GM12878 (cell line): Measurements from ENCODE around the gene LRRC66. TPM values are rescaled to one million over a fixed set of nuclear protein-coding genes. Genes with fewer than 3 reads are reported as not detected.

ENCODE experiments used
- ATAC-seq: fragments of 200-7000 bp; cut with Tn5 transposase; 3 replicates; pipeline ENCODE4 v1.9.1; 2020; ENCODE audit warnings: mild to moderate bottlenecking, moderate library complexity
- BruUV-seq: library from RNA; stranded (reverse); fragments of 400-500 nt; replicated peaks from 2 replicates; lab custom pipeline; 2021; lab: Mats Ljungman, UMichigan
- CTCF ChIA-PET: fragments of 300-600 bp; sonication (Branson Sonifier 250); formaldehyde crosslinking; extraction: SDS; loops from one replicate; lab custom pipeline; 2021; ENCODE audit warnings: inconsistent platforms; lab: Yijun Ruan, JAX
- POLR2A ChIA-PET: fragments of 350-600 bp; formaldehyde crosslinking; extraction: SDS; loops from one replicate; lab custom pipeline; 2021; ENCODE audit warnings: inconsistent platforms; lab: Charles Lee
- RAD21 ChIA-PET: fragments of 300-600 bp; sonication (Branson Sonifier 250); formaldehyde crosslinking; loops from one replicate; lab custom pipeline; 2023; ENCODE audit warnings: antibody characterized with exemption; ENCODE audit not compliant: unreplicated experiment; lab: Charles Lee
- SMC1A ChIA-PET: fragments of 300-600 bp; sonication (Branson Sonifier 250); formaldehyde crosslinking; loops from one replicate; lab custom pipeline; 2023; ENCODE audit not compliant: unreplicated experiment, uncharacterized antibody; lab: Charles Lee
- DNase-seq: peaks from one replicate; pipeline ENCODE4 v3.0.0-alpha.2; 2011; ENCODE audit warnings: low read depth, low spot score
- FAIRE-seq: peaks from 3 replicates; lab custom pipeline; 2011; peaks lifted over from hg19 to GRCh38; lab: Jason Lieb, UNC
- H2AFZ ChIP-seq: 2 replicates; pipeline ENCODE4 v1.6.0; 2011; ENCODE audit warnings: low read depth, low read length, control low read depth; ENCODE audit not compliant: control insufficient read depth
- H3K27ac ChIP-seq: 2 replicates; pipeline ENCODE4 v1.5.1; 2011; ENCODE audit warnings: control low read depth; ENCODE audit not compliant: control insufficient read depth, insufficient read depth
- H3K27me3 ChIP-seq, 2 experiments: replicated peaks in 1 of 2; 2 replicates each; pipeline versions ENCODE4 v1.6.0 to v1.6.1; 2011; ENCODE audit warnings: low read length in 1 of 2; ENCODE audit not compliant: control insufficient read depth in 2 of 2, insufficient read depth in 2 of 2
- H3K36me3 ChIP-seq, 2 experiments: 2 replicates each; pipeline ENCODE4 v1.5.1; 2011; ENCODE audit warnings: low read length in 1 of 2; ENCODE audit not compliant: control insufficient read depth in 2 of 2, insufficient read depth in 2 of 2
- H3K4me1 ChIP-seq: 2 replicates; pipeline ENCODE4 v1.6.1; 2011; ENCODE audit warnings: mild to moderate bottlenecking, low read length, moderate library complexity, mixed read lengths; ENCODE audit not compliant: control insufficient read depth, insufficient read depth
- H3K4me2 ChIP-seq: 2 replicates; pipeline ENCODE4 v1.6.0; 2011; ENCODE audit warnings: control low read depth; ENCODE audit not compliant: control insufficient read depth, insufficient read depth
- H3K4me3 ChIP-seq: fragments of 200-600 bp; sonication (generic); 2 replicates; pipeline ENCODE4 v1.5.1; 2016
- H3K79me2 ChIP-seq: 2 replicates; pipeline ENCODE4 v1.6.0; 2011; ENCODE audit warnings: low read length; ENCODE audit not compliant: control insufficient read depth, insufficient read depth
- H3K9ac ChIP-seq: 2 replicates; pipeline ENCODE4 v1.8.0; 2011; ENCODE audit warnings: low read length, control low read depth, mixed read lengths; ENCODE audit not compliant: control insufficient read depth, insufficient read depth
- H3K9me3 ChIP-seq: replicated peaks from 3 replicates; pipeline ENCODE4 v1.5.1; 2011; ENCODE audit warnings: mild to moderate bottlenecking, low read length; ENCODE audit not compliant: control insufficient read depth, insufficient read depth
- H4K20me1 ChIP-seq: 2 replicates; pipeline ENCODE4 v1.6.0; 2011; ENCODE audit not compliant: control insufficient read depth, insufficient read depth
- ASH2L ChIP-seq: fragments of 300-600, 200-600 bp; sonication (generic); IDR thresholded peaks from 2 replicates; pipeline ENCODE4 v1.6.1; 2017; ENCODE audit warnings: low read depth, mild to moderate bottlenecking, borderline replicate concordance
- BCL11A ChIP-seq: IDR thresholded peaks from 2 replicates; pipeline ENCODE4 v1.6.1; 2011; ENCODE audit warnings: low read depth, low read length
- BRCA1 ChIP-seq: IDR thresholded peaks from 2 replicates; pipeline ENCODE4 v1.6.1; 2011; ENCODE audit warnings: low read depth, low read length, improper control_type of control experiment
- CBX5 ChIP-seq: sonication (generic); IDR thresholded peaks from 2 replicates; pipeline ENCODE4 v1.6.1; 2016; ENCODE audit warnings: low read depth, moderate library complexity, mild to moderate bottlenecking, inconsistent platforms
- EGR1 ChIP-seq, 2 experiments: IDR thresholded peaks; 1 replicate in 1 of 2; 2 replicates in 1 of 2; pipeline ENCODE4 v1.6.1; 2011 to 2012; ENCODE audit warnings: low read depth in 2 of 2, low read length in 2 of 2, borderline replicate concordance in 1 of 2, mild to moderate bottlenecking in 1 of 2, moderate library complexity in 1 of 2
- ETV6 ChIP-seq, 2 experiments: fragments of 450-650 bp in 1 of 2; IDR thresholded peaks in 1 of 2; conservative IDR thresholded peaks in 1 of 2; 2 replicates each; pipeline ENCODE4 v1.6.1; 2014; ENCODE audit warnings: antibody characterized with exemption in 1 of 2, borderline replicate concordance in 1 of 2, low read depth in 1 of 2, mild to moderate bottlenecking in 1 of 2, moderate library complexity in 1 of 2
- HDGF ChIP-seq: fragments of 450-650 bp; IDR thresholded peaks from 2 replicates; pipeline ENCODE4 v1.6.1; 2016; ENCODE audit warnings: antibody characterized with exemption
- MEF2A ChIP-seq: IDR thresholded peaks from 2 replicates; pipeline ENCODE4 v1.6.1; 2011; ENCODE audit warnings: low read depth, mild to moderate bottlenecking, low read length, moderate library complexity; ENCODE audit not compliant: insufficient read depth
- MTA2 ChIP-seq: fragments of 450-650 bp; IDR thresholded peaks from 2 replicates; pipeline ENCODE4 v1.6.1; 2016; ENCODE audit warnings: low read depth, mild to moderate bottlenecking, moderate library complexity
- PAX5 ChIP-seq: IDR thresholded peaks from 2 replicates; pipeline ENCODE4 v1.6.1; 2011; ENCODE audit warnings: low read depth, low read length, borderline replicate concordance
- PML ChIP-seq: IDR thresholded peaks from 2 replicates; pipeline ENCODE4 v1.6.1; 2012; ENCODE audit warnings: low read length, inconsistent platforms
- SIN3A ChIP-seq: IDR thresholded peaks from 2 replicates; pipeline ENCODE4 v1.6.1; 2012; ENCODE audit warnings: low read depth, low read length, improper control_type of control experiment
- SMAD1 ChIP-seq: fragments of 450-650 bp; IDR thresholded peaks from 2 replicates; pipeline ENCODE4 v1.6.1; 2018; ENCODE audit warnings: mild to moderate bottlenecking, low read depth; ENCODE audit not compliant: partially characterized antibody
- SMAD5 ChIP-seq: IDR thresholded peaks from 2 replicates; pipeline ENCODE4 v1.6.1; 2016; ENCODE audit warnings: antibody characterized with exemption, low read depth
- STAT1 ChIP-seq: fragments of 450-650 bp; conservative IDR thresholded peaks from 2 replicates; pipeline ENCODE4 v1.6.1; 2014; ENCODE audit warnings: antibody characterized with exemption, mild to moderate bottlenecking
- STAT3 ChIP-seq: IDR thresholded peaks from 2 replicates; pipeline ENCODE4 v1.6.1; 2011; ENCODE audit warnings: low read depth, low read length, improper control_type of control experiment
- WRNIP1 ChIP-seq: IDR thresholded peaks from 2 replicates; pipeline ENCODE4 v1.6.1; 2011; ENCODE audit warnings: low read depth, low read length, improper control_type of control experiment, borderline replicate concordance
- ZNF207 ChIP-seq: fragments of 450-650 bp; IDR thresholded peaks from 2 replicates; pipeline ENCODE4 v1.6.1; 2014; ENCODE audit warnings: antibody characterized with exemption, mild to moderate bottlenecking, borderline replicate concordance
- WGBS: methylation state at CpG from one replicate; pipeline ENCODE4 v1.1.6; 2016; ENCODE audit warnings: low lambda C conversion rate; ENCODE audit not compliant: insufficient replicate concordance, insufficient coverage; ENCODE audit errors: missing lambda C conversion rate; 5-methylcytosine and 5-hydroxymethylcytosine counted together
- in situ Hi-C: fragments of 300-500 bp; cut with MboI; formaldehyde crosslinking; loops from 9 replicates; pipeline ENCODE4 v1.14.3; 2018; ENCODE audit warnings: mixed read lengths
- intact Hi-C: fragments of 100-400 bp; cut with micrococcal nuclease; formaldehyde crosslinking; loops from one replicate; pipeline ENCODE4 v1.14.2; 2022; ENCODE audit not compliant: unreplicated experiment
- polyA plus RNA-seq, 11 experiments: library from polyadenylated mRNA; depleted of rRNA in 4 of 11; unstranded in 6 of 11; stranded (reverse) in 5 of 11; fragments of >200 nt; fragmentation: Nextera tagmentation in 4 of 11; fragmentation: Illumina TruSeq in 1 of 11; extraction: Ambion mirVana in 4 of 11; extraction: Trizol in 1 of 11; gene quantifications; 1 replicate in 1 of 11; 2 replicates in 10 of 11; pipeline versions ENCODE4 v1.2.1 to v1.2.3, GENCODE V29; 2011 to 2016; ENCODE audit warnings: inconsistent platforms in 2 of 11, missing spikeins in 2 of 11, low read depth in 1 of 11
- total RNA-seq, 4 experiments: library from RNA; depleted of rRNA in 3 of 4; stranded (reverse); fragments of >200 nt in 3 of 4; fragmentation: Illumina TruSeq in 1 of 4; extraction: Trizol in 1 of 4; gene quantifications; 2 replicates each; pipeline versions ENCODE4 v1.2.1 to v1.2.3, GENCODE V29; 2013 to 2021

The LRRC66 gene
- total and polyA plus RNA-seq, 10 of the 15 experiments (the other 5 are each of a cell fraction or from before 2014, with no cell fraction given), result 0.02 to 0.18 (median 0.09) TPM; not detected in 2

- TF ChIP-seq EGR1 (IDR thresholded peaks at IDR 0.05; ENCODE audit: borderline replicate concordance in 1 of 2, low read depth in 2 of 2, low read length in 2 of 2), result no peak
Observed at GRCh38 chr4:52012651-52013050, 7.5 kb downstream of the LRRC66 start (continued).

- no peaks in the 10 kb centered on the region for H3K36me3 ChIP-seq
- in situ Hi-C loops, result no loop called here
- ATAC-seq (no peak), FAIRE-seq (no peak), DNase-seq (no peak)
- ChIA-PET POLR2A (no interaction called here), CTCF (no interaction called here), SMC1A (no interaction called here), RAD21 (no interaction called here)
- 98% methylated on average over 2 of the region's 2 CpGs for WGBS
- no peak overlapping the region for H3K4me3 ChIP-seq
- no peaks in the 10 kb centered on the region for H3K4me1 ChIP-seq
- no peaks in the 10 kb centered on the region for H3K27me3 ChIP-seq
- no TSS peak for BruUV-seq
- H4K20me1 ChIP-seq, result no peaks in the 10 kb centered on the region
- no peak overlapping the region for H3K9ac ChIP-seq
- intact Hi-C loops, result no loop called here
- no peaks in the 10 kb centered on the region for H3K79me2 ChIP-seq
- no peak overlapping the region for H2AFZ ChIP-seq
- no peaks in the 10 kb centered on the region for H3K9me3 ChIP-seq
- H3K4me2 ChIP-seq, result no peak overlapping the region
- no peak for TF ChIP-seq CBX5
- no peak for TF ChIP-seq PAX5
- no peak for TF ChIP-seq PML
- no peak for TF ChIP-seq ETV6 (conservative IDR thresholded peaks at IDR 0.05 in 1 of 2, IDR thresholded peaks at IDR 0.05 in 1 of 2; ENCODE audit: borderline replicate concordance in 1 of 2, low read depth in 1 of 2)
- no peak for TF ChIP-seq ASH2L
- TF ChIP-seq MEF2A, result no peak
- TF ChIP-seq ZNF207, result no peak
- TF ChIP-seq BRCA1, result no peak
- no peak for TF ChIP-seq SMAD1
- no peak for TF ChIP-seq SIN3A
- no peak for TF ChIP-seq SMAD5
- TF ChIP-seq WRNIP1, result no peak
- no peak for TF ChIP-seq STAT1
- no peak for TF ChIP-seq MTA2
- TF ChIP-seq BCL11A, result no peak
- TF ChIP-seq STAT3, result no peak
- TF ChIP-seq HDGF, result no peak
- no peak overlapping the region for H3K27ac ChIP-seq
Observed at GRCh38 chr4:52010986-52011385, 9.2 kb downstream of the LRRC66 start.
